ENCODE data around the gene TLE1.

GRCh38 chr9:81563020-81563407, 126.3 kb downstream of the TLE1 start:
- no peak for TF ChIP-seq CTCF (IDR thresholded peaks at IDR 0.05)
- TF ChIP-seq POLR2A (IDR thresholded peaks at IDR 0.05): no peak

Measured in Peyer's patch (tissue), 4 donors.